H1 (cell line): Measurements from ENCODE around the gene APOC4. TPM values are rescaled to one million over a fixed set of nuclear protein-coding genes. Genes with fewer than 3 reads are reported as not detected.

Source experiments
- ATF2 ChIP-seq: IDR thresholded peaks from 2 replicates; pipeline ENCODE4 v1.6.1; 2012; ENCODE audit warnings: low read length, inconsistent platforms
- BACH1 ChIP-seq: IDR thresholded peaks from 2 replicates; pipeline ENCODE4 v1.6.1; 2012; ENCODE audit warnings: low read length, improper control_type of control experiment
- CHD7 ChIP-seq: fragments of 300-600 bp; sonication (generic); IDR thresholded peaks from 2 replicates; pipeline ENCODE4 v1.7.1; 2012; ENCODE audit warnings: low read length, moderate library complexity, mild to moderate bottlenecking, inconsistent platforms; ENCODE audit not compliant: insufficient replicate concordance
- EGR1 ChIP-seq: IDR thresholded peaks from 2 replicates; pipeline ENCODE4 v1.6.1; 2011; ENCODE audit warnings: low read depth, low read length, borderline replicate concordance
- EP300 ChIP-seq, 2 experiments: IDR thresholded peaks; 1 replicate in 1 of 2; 2 replicates in 1 of 2; pipeline ENCODE4 v1.6.1; 2011 to 2012; ENCODE audit warnings: low read depth in 2 of 2, low read length in 2 of 2, mild to moderate bottlenecking in 2 of 2, borderline replicate concordance in 1 of 2, inconsistent platforms in 1 of 2, moderate library complexity in 1 of 2
- POLR2A ChIP-seq, 2 experiments: IDR thresholded peaks; 1 replicate in 1 of 2; 2 replicates in 1 of 2; pipeline ENCODE4 v1.6.1; 2011; ENCODE audit warnings: low read depth in 2 of 2, low read length in 2 of 2, mild to moderate bottlenecking in 2 of 2; ENCODE audit errors: control extremely low read depth in 1 of 2
- POLR2AphosphoS5 ChIP-seq: IDR thresholded peaks from 2 replicates; pipeline ENCODE4 v1.6.1; 2011; ENCODE audit warnings: low read depth, low read length
- TCF12 ChIP-seq: IDR thresholded peaks from 2 replicates; pipeline ENCODE4 v1.6.1; 2011; ENCODE audit warnings: low read depth, mild to moderate bottlenecking, low read length
- YY1 ChIP-seq: IDR thresholded peaks from 2 replicates; pipeline ENCODE4 v1.6.1; 2011; ENCODE audit warnings: low read depth, mild to moderate bottlenecking, low read length
- polyA plus RNA-seq, 7 experiments: library from polyadenylated mRNA; depleted of rRNA in 3 of 7; stranded (reverse) in 5 of 7; unstranded in 2 of 7; fragments of >200 nt in 5 of 7; fragments of 200-250 nt in 2 of 7; gene quantifications; 1 replicate in 5 of 7; 2 replicates in 1 of 7; 4 replicates in 1 of 7; pipeline versions ENCODE4 v1.2.1 to v1.2.3, GENCODE V29; 2011 to 2013; ENCODE audit warnings: missing spikeins in 2 of 7, mixed read lengths in 2 of 7
- total RNA-seq: library from RNA; stranded (reverse); fragmentation: NEBNext Ultra II Directional; extraction: Animal tissue kit (Norgen Biotek cat#: 25700); gene quantifications from 2 replicates; pipeline ENCODE4 v1.2.1, GENCODE V29; 2021

The APOC4 gene
- total and polyA plus RNA-seq, 2 of the 8 experiments (the other 6 are each of a cell fraction or from before 2014, with no cell fraction given): not detected

DNA sequence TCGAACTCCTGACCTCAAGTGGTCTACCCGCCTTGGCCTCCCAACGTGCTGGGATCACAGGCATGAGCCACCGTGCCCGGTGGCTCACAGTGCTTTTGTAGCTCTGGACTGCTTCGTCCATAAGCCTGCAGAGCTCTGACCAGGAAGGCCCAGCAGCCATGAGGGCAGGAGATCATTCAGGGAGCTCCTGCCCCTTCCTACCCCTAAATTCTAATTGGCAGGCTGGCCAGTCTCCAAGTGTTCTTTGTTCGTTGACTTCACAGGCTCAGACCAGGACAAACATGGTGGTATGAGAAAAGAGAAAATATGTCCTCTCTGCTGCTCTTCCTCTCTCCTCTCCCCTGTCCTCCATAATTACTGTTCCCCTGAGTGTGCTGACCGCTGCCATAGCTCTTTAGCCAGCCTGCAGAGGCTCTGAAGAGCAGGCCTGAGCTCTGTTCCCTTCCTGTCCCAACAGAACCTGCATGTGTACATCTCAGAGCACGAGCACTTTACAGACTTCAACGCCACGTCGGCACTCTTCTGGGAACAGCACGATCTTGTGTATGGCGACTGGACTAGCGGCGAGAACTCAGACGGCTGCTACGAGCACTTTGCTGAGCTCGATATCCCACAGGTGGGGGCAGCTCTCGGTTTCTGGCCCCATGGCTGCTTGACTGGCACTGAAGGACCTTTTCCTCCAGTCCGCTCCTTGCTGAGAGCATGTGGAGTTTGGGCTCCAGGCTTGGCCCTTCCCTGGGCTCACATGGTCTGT is 32.1 kb downstream of the APOC4 start (continued):
- no peak for TF ChIP-seq CHD7
- no peak for TF ChIP-seq TCF12
- no peak for TF ChIP-seq POLR2AphosphoS5
- no peak for TF ChIP-seq YY1
- no peak for TF ChIP-seq BACH1
- no peak for TF ChIP-seq ATF2
- no peak for TF ChIP-seq POLR2A (IDR thresholded peaks at IDR 0.05; ENCODE audit: control extremely low read depth in 1 of 2, low read depth in 2 of 2, low read length in 2 of 2)
- no peak for TF ChIP-seq EP300 (IDR thresholded peaks at IDR 0.05; ENCODE audit: borderline replicate concordance in 1 of 2, low read depth in 2 of 2, low read length in 2 of 2)
- TF ChIP-seq EGR1: no peak
